Stimulated activated CD4-positive, alpha-beta T cell treated with anti-CD3 and anti-CD28 coated beads, Interleukin-4, amount 100 ng/mL, for 24 hours (primary cell): Measurements from ENCODE around the gene SLC9A5.

Source experiments
- DNase-seq: peaks from one replicate; pipeline ENCODE4 v3.0.0-alpha.2; 2020

SLC9A5 gene

DNA sequence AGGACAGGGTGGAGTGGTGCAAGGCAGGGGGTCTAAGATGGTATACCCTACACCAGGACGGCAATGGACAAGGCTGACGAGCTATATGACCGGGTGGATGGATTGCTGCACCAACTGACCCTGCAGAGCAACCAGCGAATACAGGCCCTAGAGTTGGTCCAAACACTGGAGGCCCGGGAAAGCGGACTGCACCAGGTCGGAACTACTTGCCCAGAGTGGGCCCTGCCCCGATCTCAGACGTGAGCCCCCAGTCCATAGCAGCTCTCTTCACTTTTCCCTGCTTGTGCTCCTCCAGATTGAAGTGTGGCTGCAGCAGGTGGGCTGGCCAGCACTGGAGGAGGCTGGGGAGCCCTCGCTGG lies 33.6 kb downstream of the SLC9A5 start:
- no peak for DNase-seq

DNA sequence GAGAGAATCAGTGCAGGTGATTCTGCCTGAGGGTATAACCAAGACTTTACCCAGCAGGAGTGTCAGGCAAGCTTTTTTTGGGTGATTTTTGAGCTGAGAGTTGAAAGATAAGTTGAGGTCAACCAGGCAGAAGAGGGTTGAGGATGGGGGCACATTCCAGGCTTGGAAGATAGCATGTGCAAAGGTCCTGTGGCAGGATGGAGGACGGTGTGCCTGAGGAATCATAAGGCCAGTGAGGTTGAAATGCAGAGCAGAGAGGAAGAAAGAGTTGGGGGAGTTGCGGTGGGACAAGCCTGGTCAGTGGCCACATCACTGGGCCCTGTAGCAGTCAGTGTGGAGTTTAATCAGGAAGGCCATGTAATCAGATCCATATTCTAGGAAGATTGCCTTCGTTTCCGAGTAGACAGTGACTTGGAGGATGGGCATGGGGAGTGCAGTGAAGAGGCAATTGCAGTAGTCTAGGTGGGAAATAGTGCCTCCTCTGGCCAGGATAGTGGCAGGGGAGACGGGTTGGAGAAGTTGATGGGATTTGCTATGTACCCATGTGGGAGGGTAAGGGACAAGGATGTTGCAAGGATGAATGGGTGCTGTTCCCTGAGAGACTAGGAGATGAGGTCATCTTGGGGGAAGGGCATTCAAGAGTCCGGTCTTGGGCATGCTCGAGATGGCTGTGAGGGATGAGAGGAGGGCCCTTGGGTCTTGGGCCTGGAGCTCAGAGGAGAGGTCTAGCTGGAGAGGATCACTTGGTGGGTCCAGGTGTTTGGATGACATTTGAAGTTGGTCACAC lies 34.5 kb downstream of the SLC9A5 start:
- DNase-seq: no peak

DNA sequence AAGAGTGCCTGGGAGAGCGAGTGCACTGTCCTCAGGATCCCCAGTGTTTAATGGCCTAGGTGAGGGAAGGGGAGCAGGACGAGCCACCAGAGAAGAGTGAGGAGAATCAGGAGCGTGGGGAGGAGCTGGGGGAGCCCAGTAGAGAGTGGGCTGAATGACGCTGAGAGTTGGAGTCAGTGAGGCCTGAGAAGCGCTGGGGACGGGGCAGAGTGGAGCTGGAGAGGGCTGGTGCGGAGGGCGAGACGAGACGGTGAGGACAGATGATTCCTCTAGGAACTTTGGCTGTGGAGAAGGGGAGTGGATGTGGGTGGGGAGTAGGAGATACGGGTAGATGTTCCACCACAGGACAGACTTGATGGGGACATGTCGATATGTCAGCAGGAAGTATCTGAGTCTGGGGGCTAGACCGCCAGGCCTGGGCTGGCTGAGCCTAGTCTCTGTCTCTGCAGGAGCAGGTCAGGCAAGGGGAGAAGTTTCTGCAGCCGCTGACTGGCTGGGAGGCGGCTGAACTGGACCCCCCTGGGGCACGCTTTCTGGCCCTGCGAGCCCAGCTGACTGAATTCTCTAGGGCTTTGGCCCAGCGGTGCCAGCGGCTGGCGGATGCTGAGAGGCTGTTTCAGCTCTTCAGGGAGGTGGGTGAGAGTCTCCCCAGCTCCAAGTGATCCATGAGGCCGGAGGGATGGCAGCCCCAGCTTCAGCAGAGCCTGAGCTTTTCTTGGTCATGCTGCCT lies 35.2 kb downstream of the SLC9A5 start:
- no peak for DNase-seq

DNA sequence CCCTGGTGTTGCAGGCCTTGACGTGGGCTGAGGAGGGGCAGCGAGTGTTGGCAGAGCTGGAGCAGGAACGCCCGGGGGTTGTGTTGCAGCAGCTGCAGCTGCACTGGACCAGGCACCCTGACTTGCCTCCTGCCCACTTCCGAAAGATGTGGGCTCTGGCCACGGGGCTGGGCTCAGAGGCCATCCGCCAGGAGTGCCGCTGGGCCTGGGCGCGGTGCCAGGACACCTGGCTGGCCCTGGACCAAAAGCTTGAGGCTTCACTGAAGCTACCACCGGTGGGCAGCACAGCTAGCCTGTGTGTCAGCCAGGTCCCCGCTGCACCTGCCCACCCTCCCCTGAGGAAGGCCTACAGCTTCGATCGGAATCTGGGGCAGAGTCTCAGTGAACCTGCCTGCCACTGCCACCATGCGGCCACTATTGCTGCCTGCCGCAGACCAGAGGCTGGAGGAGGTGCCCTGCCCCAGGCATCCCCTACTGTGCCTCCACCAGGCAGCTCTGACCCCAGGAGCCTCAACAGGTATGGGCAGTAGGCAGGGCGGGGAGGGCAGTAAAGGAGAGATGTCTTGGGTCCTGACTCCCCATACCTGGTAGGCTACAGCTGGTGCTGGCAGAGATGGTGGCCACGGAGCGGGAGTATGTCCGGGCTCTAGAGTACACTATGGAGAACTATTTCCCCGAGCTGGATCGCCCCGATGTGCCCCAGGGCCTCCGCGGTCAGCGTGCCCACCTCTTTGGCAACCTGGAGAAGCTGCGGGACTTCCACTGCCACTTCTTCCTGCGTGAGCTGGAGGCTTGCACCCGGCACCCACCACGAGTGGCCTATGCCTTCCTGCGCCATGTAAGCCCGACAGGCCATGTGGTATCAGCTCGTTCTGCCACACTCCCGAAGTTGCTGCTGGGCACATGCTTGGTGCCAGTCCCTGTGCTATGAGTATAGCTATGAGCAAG lies 36.2 kb downstream of the SLC9A5 start:
- DNase-seq: no peak

DNA sequence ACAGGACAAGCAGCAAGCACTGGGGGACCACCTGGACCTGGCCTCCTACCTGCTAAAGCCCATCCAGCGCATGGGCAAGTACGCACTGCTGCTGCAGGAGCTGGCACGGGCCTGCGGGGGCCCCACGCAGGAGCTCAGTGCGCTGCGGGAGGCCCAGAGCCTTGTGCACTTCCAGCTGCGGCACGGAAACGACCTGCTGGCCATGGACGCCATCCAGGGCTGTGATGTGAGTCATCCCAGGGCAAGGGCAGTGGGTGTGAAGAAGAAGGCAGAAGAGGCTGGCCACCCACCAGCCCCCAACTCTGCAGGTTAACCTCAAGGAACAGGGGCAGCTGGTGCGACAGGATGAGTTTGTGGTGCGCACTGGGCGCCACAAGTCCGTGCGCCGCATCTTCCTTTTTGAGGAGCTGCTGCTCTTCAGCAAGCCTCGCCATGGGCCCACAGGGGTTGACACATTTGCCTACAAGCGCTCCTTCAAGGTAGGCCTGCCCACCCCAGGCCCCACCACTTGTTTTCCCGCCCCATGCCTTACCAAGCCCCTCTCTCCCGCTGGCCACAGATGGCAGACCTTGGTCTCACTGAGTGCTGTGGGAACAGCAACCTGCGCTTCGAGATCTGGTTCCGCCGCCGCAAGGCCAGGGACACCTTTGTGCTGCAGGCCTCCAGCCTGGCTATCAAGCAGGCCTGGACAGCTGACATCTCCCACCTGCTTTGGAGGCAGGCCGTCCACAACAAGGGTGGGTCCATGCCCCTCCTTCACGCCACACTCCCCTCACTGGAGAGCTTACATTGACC lies 37.9 kb downstream of the SLC9A5 start:
- DNase-seq: no peak

DNA sequence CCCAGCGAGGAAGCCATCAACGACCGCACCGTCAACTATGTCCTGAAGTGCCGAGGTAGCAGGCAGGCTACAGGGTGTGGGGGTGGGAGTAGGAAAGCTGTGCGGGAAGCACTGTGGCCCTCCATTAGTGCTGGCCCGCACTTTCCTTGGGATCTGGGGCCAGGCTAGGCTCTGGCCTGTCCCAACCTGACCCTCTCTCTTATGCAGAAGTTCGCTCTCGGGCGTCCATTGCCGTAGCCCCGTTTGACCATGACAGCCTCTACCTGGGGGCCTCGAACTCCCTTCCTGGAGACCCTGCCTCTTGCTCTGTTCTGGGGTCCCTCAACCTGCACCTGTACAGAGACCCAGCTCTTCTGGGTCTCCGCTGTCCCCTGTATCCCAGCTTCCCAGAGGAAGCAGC lies 39.2 kb downstream of the SLC9A5 start:
- no peak for DNase-seq

DNA sequence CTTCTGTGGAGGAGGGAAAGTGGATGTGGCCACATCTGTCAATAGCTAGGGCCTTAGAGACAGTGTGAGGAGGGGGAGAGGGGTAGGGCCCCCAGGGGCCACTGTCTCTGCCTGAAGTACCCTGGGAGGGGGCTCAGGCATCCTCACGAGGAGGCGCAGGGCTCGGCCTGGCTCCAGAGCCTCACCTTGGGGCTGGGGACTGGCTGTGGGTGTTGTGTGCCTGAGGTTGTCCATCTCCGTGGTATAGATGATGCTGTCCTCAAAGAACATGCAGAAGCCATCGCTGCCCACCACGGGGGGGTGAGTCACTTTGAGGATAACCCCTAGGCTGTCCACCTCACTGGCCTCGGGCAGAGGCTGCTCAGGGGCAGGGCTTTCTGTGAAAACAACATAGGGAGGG lies 42.7 kb downstream of the SLC9A5 start:
- DNase-seq: no peak

DNA sequence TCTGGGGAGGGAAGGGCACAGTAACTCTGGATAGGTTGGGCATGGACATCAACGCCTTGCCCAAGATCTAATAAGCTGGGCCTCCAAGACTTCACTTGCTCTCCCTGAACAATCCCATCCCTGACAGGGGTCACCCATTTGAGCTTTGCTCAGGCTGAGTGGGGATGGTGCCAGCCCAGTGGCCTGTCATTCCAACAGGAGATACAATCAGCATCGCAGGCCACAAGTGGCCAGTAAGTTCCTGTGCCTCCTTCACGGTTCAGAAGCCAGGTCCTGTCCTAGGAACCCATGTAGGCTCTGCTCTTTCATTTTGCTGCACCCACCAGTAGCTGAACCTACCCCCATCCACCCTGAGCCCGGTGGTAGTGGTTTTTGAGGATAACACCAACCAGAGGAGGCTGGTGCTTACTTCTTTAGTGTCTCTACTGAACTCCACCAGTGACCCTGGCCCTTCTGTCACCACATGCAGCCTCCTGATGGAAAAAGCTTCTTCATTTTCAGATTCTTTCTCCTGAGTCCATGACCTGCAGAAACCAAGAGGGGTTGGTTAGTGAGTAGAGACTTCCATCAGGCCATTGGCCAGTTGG lies 45.5 kb downstream of the SLC9A5 start:
- no peak for DNase-seq

DNA sequence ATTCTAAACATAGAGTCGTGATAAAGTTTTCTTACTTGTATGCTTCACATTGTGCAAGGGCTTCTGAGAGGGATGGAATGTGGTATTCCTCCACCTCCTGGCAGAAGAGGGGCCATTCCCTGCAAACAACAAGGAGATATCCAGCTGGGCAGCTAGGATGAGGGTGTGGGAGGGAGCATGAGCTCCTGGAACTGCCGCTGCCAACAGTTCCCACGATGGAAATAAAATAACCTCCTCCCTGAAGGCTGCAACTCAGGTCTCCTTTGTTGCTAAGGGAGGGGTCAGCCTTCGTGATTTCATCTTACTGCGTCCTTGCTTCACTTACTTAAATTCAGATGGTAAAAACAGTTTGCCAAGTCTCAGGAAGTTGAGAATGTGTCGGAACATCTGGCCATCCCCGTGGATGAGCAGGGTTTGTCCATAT lies 46.2 kb downstream of the SLC9A5 start:
- DNase-seq: no peak

DNA sequence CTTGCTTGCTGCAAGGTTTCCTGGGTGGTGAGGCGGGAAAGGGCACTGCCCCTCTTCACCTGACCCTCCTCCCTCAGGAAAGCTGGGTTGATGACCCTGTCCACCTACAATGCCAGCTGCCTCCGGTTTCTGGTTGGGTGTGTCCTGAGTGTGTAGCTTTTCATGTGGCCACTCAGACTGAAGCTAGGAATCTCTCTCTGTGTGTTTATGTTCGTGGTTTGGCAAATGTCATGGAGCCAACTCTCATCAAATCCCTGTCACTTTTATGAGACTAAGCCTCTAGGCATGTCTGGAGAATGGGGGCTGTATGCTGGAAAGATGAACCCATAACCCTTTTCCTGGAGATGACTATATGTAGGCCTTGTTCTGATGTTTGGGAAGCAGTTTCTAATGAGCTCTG lies 47.6 kb downstream of the SLC9A5 start:
- DNase-seq: no peak

DNA sequence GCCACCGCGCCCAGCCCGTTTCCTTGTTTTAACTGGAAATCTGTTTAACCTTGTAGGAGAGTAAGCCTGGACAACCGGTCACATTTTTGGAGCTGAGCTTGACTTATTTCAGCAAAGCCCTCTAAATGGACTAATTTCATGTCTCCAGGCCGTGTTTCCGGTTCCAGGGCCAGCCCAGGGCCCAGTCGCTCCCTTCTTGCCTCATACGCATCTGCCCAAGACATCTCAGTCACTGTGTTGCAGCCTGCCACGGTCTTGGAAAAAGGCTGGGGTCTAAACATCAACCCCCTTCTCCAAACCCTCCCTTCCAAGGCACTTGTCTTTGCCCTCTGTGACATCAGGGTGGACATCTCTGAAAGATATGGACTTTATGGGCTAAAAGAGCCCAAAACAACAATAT lies 49.5 kb downstream of the SLC9A5 start:
- DNase-seq: no peak

DNA sequence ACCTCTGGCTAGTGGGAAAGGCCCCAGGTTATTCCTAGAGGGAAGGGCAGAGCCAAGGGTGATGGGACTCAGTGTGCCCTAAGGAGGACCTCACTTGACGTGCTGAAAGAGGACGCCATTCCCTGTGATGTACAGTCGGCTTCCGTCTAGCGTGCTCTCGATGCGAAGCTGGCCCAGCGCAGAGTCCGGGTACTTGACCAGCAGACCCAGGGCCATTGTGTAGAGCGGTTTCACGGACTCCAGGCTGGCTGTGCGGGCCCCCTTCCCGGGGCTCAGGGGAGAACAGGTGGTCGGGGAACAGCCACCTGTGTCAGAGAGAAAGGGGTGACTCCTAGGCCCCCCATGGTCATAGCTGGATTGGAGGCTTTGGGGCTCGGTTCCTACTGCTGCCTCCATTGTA lies 50.5 kb downstream of the SLC9A5 start:
- no peak for DNase-seq

DNA sequence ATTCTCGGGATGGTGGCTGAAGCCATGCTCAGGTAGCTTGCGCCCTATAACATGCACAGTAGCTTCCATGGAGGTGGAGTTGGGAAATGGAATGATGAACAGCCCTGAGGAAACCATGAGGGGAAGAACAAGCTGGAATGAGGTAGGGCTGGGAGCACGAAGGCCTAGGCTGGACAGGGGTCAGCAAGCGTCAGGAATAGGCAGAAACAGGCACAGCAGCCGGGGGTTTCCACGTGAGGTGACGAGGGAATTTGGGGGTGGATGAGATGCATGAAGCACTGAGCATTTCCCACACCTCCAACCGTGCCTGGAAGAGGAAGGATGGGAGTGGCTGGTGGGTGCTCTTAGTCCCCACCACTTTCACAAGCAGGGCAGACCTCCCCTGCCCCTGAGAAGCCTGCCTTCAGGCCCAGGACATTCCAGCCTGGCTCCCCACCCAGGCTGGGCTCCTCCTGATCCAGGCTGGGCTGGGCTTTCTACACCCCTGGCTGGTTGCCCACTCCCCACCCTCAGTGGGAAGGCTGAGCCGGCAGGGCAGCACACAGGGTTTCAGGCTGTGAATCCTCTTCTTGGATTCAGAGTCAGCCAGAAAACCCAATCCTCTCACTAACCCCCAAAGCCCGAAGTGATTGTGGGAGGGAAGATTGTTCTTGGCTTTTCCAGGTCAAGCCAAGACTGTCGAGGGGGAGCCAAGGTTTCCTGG lies 52.5 kb downstream of the SLC9A5 start:
- no peak for DNase-seq

DNA sequence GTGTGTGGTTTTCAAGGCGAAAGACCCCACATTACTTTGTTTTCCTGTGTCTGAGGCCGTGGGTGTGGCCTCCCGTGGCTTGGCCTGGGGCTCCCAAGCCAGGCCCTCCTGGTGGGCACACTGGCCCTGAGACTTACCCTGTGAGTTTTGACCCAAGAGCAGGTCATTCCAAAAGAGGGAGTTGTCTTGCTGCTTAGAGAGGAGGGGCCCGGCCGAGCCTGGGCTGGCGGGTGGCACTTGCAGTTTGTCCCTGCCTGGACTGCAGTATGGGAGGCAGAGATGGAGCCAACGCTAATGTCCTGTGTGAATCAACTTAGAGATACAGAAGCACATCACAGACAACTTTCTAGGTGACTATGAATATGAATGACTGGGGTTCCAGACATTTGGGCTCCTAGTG lies 53.3 kb downstream of the SLC9A5 start:
- DNase-seq: no peak

DNA sequence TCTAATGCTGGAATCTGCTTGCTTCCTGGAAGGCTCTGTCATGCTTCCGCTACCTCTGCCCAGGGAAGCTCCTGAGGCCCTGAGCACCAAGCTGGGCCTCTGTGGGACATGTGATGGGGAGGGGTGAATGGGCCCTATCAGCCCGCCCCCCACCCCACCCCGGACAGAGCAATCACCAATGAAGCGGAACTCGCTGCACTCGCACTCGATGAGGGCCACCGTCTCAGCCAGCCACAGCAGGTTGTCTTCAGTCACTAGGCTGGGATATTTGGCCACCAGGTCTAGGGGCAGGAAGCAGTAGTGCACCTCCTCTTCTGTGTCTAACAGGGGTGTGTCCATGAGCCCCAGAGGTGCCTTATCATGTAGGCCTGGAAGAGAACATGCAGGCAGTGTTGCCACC lies 54.2 kb downstream of the SLC9A5 start:
- no peak for DNase-seq

DNA sequence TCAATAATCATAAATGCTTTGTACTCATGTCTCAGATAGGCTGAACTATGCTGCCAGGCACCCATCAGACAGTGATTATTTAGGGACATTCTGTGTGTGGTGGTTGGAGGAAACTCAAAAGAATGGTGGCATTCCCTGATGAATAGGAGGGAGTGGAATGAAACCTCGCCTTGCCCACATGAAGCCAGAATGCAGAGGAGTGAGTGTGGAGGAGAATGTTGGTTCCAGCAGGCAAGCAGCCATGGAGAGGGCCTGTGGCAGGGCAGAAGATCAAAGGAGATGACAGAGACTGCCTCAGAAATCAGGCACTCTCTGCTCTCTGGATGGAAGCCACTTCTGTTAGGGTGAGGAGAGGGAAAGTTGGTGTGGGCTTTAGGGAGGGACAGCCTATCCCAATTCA lies 55.2 kb downstream of the SLC9A5 start:
- no peak for DNase-seq

DNA sequence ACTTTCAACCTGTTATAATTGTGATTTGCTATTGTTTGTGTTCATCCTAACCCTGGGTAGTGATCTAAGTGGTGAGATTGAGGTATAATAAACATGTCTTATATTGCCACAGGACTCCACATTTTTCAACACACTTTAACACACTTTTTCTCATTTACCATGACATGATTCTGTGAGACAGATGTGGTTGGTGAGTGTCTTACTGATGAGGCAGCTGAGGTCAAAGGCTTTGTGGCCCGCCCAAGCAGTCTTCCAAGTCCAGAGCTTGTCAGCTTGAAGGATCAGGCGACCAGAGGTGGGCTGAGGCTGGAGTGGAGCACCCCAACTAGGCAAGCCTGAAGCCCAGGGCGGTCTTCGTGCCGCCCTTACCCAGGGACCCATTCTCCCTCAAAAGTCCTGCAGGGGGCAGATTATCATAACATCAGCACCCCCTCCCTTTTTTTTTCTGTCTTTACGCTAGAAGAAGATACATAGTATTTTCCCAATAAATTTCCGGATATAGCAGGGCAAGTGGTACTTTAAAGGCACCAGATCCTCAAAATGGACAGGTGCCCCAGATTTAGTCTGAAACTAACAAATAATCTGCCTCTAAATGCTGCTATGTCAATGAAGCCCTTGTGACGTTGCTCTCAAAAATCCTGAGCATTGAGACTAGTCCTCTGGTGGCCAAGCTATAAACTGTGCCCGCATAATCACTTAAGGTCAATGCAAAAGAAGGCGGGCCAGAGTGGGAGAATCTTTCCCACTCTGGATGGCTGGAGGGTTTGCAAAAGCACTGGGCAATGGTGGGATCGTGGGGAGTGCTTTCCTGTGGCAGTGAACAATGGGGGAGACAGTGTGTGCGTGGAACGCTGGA lies 56.7 kb downstream of the SLC9A5 start:
- DNase-seq: no peak

DNA sequence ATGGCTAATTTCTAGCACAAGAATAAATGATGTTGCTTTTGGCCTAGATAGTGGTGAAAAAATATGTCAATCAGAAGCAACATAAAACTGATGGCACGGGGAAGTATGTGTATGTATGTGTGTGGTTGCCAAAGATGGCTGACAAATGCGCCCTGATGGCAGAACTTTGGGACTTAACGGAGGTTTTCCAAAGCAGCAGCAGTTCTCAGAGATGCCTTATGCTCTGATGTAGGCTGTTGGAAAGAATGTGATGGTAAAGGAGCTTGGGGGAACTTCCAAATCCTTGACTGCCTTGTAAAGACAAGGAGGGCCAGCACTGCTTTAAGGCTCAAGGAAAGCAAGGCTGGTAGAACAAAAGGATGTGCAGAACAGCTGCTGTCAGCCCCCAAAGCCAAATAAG lies 61.8 kb downstream of the SLC9A5 start:
- DNase-seq: no peak

DNA sequence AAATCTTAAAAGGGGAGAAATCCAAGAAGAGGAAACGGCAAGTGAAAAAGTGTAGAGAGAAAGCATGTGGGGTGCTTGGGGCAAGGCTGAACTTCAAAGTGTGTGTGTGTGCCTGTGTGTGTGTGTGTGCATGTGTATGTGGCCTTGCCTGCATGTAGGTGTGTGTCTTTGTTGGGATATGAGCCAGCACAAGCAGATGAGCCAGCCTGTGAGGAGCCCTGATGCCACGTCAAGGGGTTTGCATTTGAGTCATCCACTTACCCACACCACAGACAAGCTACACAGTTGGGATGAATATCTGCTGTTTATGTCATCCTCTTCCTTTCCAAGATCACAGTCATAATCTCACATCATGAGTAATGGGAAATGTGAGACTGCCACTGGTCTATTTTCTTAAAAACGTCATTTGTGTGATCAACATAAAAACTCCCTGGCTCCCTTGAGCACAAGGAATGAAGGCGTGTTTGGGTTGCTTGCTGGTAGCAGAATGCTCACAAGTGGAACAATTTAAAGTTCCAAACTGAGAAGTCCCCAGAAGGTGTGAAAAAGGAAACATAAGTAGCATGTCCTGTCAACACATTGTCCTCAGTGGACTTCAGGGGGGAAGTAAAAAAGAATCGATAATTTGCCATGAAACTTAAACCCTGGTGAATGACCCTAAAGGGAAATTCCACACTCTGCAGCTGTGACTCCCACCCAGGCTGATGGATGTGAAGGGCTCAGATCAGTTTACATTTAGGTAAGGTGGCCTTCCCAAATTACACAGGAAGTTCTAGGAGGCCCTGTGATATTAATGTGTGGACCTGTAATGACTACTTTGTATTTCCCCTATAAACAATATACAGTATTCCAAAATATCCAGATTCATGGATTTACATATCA lies 63.1 kb downstream of the SLC9A5 start:
- peak; percentile 91 for DNase-seq

DNA sequence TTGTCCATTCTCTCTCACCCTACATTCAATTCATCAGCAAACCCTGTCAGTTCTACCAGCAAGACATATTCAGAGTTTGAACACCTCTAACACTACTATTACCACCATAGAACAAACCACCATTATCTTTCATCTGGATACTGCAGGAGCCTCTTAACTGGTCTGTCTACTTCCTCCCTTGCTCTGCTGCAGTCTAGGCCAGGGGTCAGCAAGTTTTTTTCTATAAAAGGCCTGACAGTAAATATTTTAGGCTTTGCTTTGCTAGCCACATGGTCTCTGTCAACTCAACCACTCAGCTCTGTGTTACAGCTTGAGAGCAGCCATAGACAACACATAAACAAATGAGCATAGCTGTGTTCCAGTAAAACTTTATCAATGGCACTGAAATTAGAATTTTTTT lies 63.9 kb downstream of the SLC9A5 start:
- no peak for DNase-seq
